AG09319 (cell line): ENCODE data around the gene TMEM178B.
"Not testable (repeated sequence)": the region's sequence is repeated elsewhere in the genome, so short reads cannot be mapped to it uniquely, and the experiment has no call there.

Experiments
- DNase-seq: peaks from one replicate; pipeline ENCODE4 v3.0.0-alpha.2; 2010; ENCODE audit warnings: low read depth; ENCODE audit errors: extremely low read depth
- CTCF ChIP-seq: IDR thresholded peaks from 2 replicates; pipeline ENCODE4 v1.5.1; 2011; ENCODE audit warnings: low read depth, mild to moderate bottlenecking, inconsistent platforms, low read length, moderate library complexity

Gene TMEM178B

GRCh38 chr7:141377906-141378305 is 304.0 kb downstream of the TMEM178B start:
- DNase-seq, result no peak
- TF ChIP-seq CTCF, result no peak

GRCh38 chr7:141378405-141378804 is 304.5 kb downstream of the TMEM178B start:
- no peak for TF ChIP-seq CTCF
- no peak for DNase-seq

- no peak for TF ChIP-seq CTCF
- DNase-seq, result no peak
Observed at GRCh38 chr7:141381794-141382427, 308.0 kb downstream of the TMEM178B start.

- not testable (repeated sequence) for DNase-seq
Observed at GRCh38 chr7:141383356-141383755, 309.5 kb downstream of the TMEM178B start.

- no peak for TF ChIP-seq CTCF
- no peak for DNase-seq
Observed at GRCh38 chr7:141386881-141387280, 313.0 kb downstream of the TMEM178B start.

- DNase-seq, result no peak
Observed at GRCh38 chr7:141387521-141388217, 313.8 kb downstream of the TMEM178B start.

GRCh38 chr7:141389140-141389796 is 315.4 kb downstream of the TMEM178B start:
- TF ChIP-seq CTCF, result no peak
- no peak for DNase-seq

More at GRCh38 chr7:141387521-141388217, 313.8 kb downstream of the TMEM178B start:
- no peak for TF ChIP-seq CTCF
